MCF 10A (cell line): ENCODE data around the gene JPH3. TPM values are rescaled to one million over a fixed set of nuclear protein-coding genes. Genes with fewer than 3 reads are reported as not detected.

Experiments used
- BruUV-seq: library from RNA; stranded (reverse); fragments of 400-500 nt; replicated peaks from 2 replicates; lab custom pipeline; 2021; lab: Mats Ljungman, UMichigan
- CTCF ChIA-PET: fragments of 300-600 bp; sonication (Branson Sonifier 250); formaldehyde crosslinking; extraction: SDS; loops from one replicate; lab custom pipeline; 2021; ENCODE audit warnings: antibody characterized with exemption, inconsistent platforms; lab: Yijun Ruan, JAX
- POLR2A ChIA-PET: fragments of 300-600, 350-650 bp; sonication (Branson Sonifier 250); formaldehyde crosslinking; extraction: SDS; loops from one replicate; lab custom pipeline; 2020; ENCODE audit warnings: antibody characterized with exemption, inconsistent platforms; lab: Yijun Ruan, JAX
- DNase-seq: peaks from one replicate; pipeline ENCODE4 v3.0.0-alpha.2; 2018; ENCODE audit not compliant: unreplicated experiment
- H3K27ac Mint-ChIP-seq: one replicate; pipeline ENCODE4 v1.8.0; 2022; ENCODE audit warnings: mild to moderate bottlenecking, low read depth, mixed read lengths; ENCODE audit not compliant: unreplicated experiment
- H3K27me3 Mint-ChIP-seq: one replicate; pipeline ENCODE4 v1.8.0; 2022; ENCODE audit warnings: mixed read lengths; ENCODE audit not compliant: insufficient read depth, unreplicated experiment
- H3K36me3 Mint-ChIP-seq: one replicate; pipeline ENCODE4 v1.8.0; 2022; ENCODE audit warnings: mild to moderate bottlenecking, moderate library complexity, mixed read lengths; ENCODE audit not compliant: insufficient read depth, unreplicated experiment
- H3K4me1 Mint-ChIP-seq: one replicate; pipeline ENCODE4 v1.8.0; 2022; ENCODE audit warnings: mixed read lengths; ENCODE audit not compliant: insufficient read depth, unreplicated experiment
- H3K4me3 Mint-ChIP-seq: one replicate; pipeline ENCODE4 v1.8.0; 2022; ENCODE audit warnings: mild to moderate bottlenecking, moderate library complexity, mixed read lengths; ENCODE audit not compliant: unreplicated experiment
- H3K9me3 Mint-ChIP-seq: one replicate; pipeline ENCODE4 v1.8.0; 2022; ENCODE audit warnings: mixed read lengths; ENCODE audit not compliant: unreplicated experiment
- CTCF ChIP-seq: fragments of 200-600 bp; IDR thresholded peaks from one replicate; pipeline ENCODE4 v1.8.0; 2022; ENCODE audit warnings: antibody characterized with exemption, mild to moderate bottlenecking; ENCODE audit not compliant: unreplicated experiment
- intact Hi-C: fragments of 100-400 bp; cut with micrococcal nuclease; formaldehyde crosslinking; loops from 2 replicates; pipeline ENCODE4 v1.14.1; 2022
- total RNA-seq: library from RNA; stranded (reverse); gene quantifications from 2 replicates; pipeline ENCODE4 v1.2.3, GENCODE V29; 2022

JPH3 gene
- total RNA-seq, 1 experiment from 2014 or later = not detected

- no TSS peak for BruUV-seq
- peaks cover 79% of the 10 kb centered on the region for H3K36me3 Mint-ChIP-seq
Observed at GRCh38 chr16:87720446-87720845, 118.1 kb downstream of the JPH3 start.

GRCh38 chr16:87721622-87722585, 119.6 kb downstream of the JPH3 start:
- Mint-ChIP-seq H3K4me3 (no peak overlapping the region), H3K4me1 (no peaks in the 10 kb centered on the region), H3K9me3 (no peaks in the 10 kb centered on the region), H3K27me3 (no peaks in the 10 kb centered on the region), H3K36me3 (peaks cover 69% of the 10 kb centered on the region), H3K27ac (no peak overlapping the region)
- no TSS peak for BruUV-seq
- DNase-seq = no peak
- ChIA-PET POLR2A (interaction anchor here (0.7 to 1.4 kb wide), 2 partner anchors 21 to 47 kb away, joined by 3 to 4 read pairs; no protein-coding TSS in a partner anchor), CTCF (interaction anchor here (0.8 kb wide), 1 partner anchor 47 kb away, joined by 3 read pairs; no protein-coding TSS in a partner anchor)
- no peak for TF ChIP-seq CTCF
- intact Hi-C loops = no loop called here

More at GRCh38 chr16:87720446-87720845, 118.1 kb downstream of the JPH3 start:
- no peak overlapping the region for H3K4me3 Mint-ChIP-seq
- H3K27me3 Mint-ChIP-seq = no peaks in the 10 kb centered on the region
- DNase-seq = no peak
- intact Hi-C loops = no loop called here
- no peaks in the 10 kb centered on the region for H3K9me3 Mint-ChIP-seq
- ChIA-PET CTCF (no interaction called here), POLR2A (interaction anchor here (1.4 kb wide), 1 partner anchor 49 kb away, joined by 4 read pairs; no protein-coding TSS in a partner anchor)
- no peaks in the 10 kb centered on the region for H3K4me1 Mint-ChIP-seq
- no peak for TF ChIP-seq CTCF
- no peak overlapping the region for H3K27ac Mint-ChIP-seq

GRCh38 chr16:87722590-87723225, 120.4 kb downstream of the JPH3 start:
- H3K27me3 Mint-ChIP-seq = no peaks in the 10 kb centered on the region
- DNase-seq = no peak
- intact Hi-C loops = no loop called here
- H3K27ac Mint-ChIP-seq = no peak overlapping the region
- BruUV-seq = no TSS peak
- TF ChIP-seq CTCF = no peak
- ChIA-PET CTCF (interaction anchor here (1.4 kb wide), 1 partner anchor 46 kb away, joined by 6 read pairs; no protein-coding TSS in a partner anchor), POLR2A (no interaction called here)
- peaks cover 69% of the 10 kb centered on the region for H3K36me3 Mint-ChIP-seq
- H3K4me1 Mint-ChIP-seq = no peaks in the 10 kb centered on the region
- no peak overlapping the region for H3K4me3 Mint-ChIP-seq
- no peaks in the 10 kb centered on the region for H3K9me3 Mint-ChIP-seq

- Mint-ChIP-seq H3K4me3 (no peak overlapping the region), H3K27ac (no peak overlapping the region), H3K9me3 (no peaks in the 10 kb centered on the region), H3K27me3 (no peaks in the 10 kb centered on the region), H3K36me3 (peaks cover 71% of the 10 kb centered on the region), H3K4me1 (no peaks in the 10 kb centered on the region)
- intact Hi-C loops = no loop called here
- DNase-seq = peak; percentile 12
- POLR2A ChIA-PET = no interaction called here
- BruUV-seq = no TSS peak
- no peak for TF ChIP-seq CTCF
- CTCF ChIA-PET = interaction anchor here (1.4 kb wide), 1 partner anchor 45 kb away, joined by 6 read pairs; no protein-coding TSS in a partner anchor
Observed at GRCh38 chr16:87723226-87723623, 120.9 kb downstream of the JPH3 start.
